ENCODE measurements around the gene WDFY4. TPM values are rescaled to one million over a fixed set of nuclear protein-coding genes. Genes with fewer than 3 reads are reported as not detected.

WDFY4 gene
- total and polyA plus RNA-seq, 2 of the 13 experiments (the other 11 are each of a cell fraction or from before 2014, with no cell fraction given): not detected

- Histone ChIP-seq H2AFZ (ENCODE audit: low read length) (no peak overlapping the region), H3K4me2 (ENCODE audit: low read depth, low read length) (peak overlapping the region; percentile 10; the same call in 1 of the 2 replicates), H3K4me1 (ENCODE audit: insufficient read depth, low read length) (peaks cover 13% of the 10 kb centered on the region), H3K27me3 (ENCODE audit: control insufficient read depth in 1 of 2, insufficient read depth in 2 of 2, low read length in 2 of 2) (no peaks in the 10 kb centered on the region), H3K27ac (ENCODE audit: extremely low read length, insufficient read depth, low read length) (no peak overlapping the region), H3K4me3 (replicated peaks in 1 of 3; ENCODE audit: insufficient read depth in 1 of 3, low read depth in 2 of 3, low read length in 3 of 3) (no peak overlapping the region), H4K20me1 (ENCODE audit: insufficient read depth, low read length) (no peaks in the 10 kb centered on the region), H3K9me3 (ENCODE audit: low read length) (no peaks in the 10 kb centered on the region), H3K9ac (ENCODE audit: insufficient read depth, low read depth, low read length) (no peak overlapping the region), H3K79me2 (ENCODE audit: insufficient read depth, low read length) (no peaks in the 10 kb centered on the region), H3K36me3 (replicated peaks in 1 of 2; ENCODE audit: control insufficient read depth in 1 of 2, insufficient read depth in 2 of 2, low read length in 2 of 2) (no peaks in the 10 kb centered on the region)
- WGBS (ENCODE audit: low lambda C conversion rate): 13% methylated on average over 3 of the region's 7 CpGs
- ATAC-seq: peak; percentile 86
- no TSS peak for BruUV-seq (replicated peaks)
- no peak for DNase-seq (ENCODE audit: low spot score)
- intact Hi-C loops (cut with micrococcal nuclease; ENCODE audit: unreplicated experiment) (no loop called here), in situ Hi-C loops (cut with HindIII; ENCODE audit: extremely low pct_ligation_motif_present, low pct_unique_long_range_greater_than_20kb) (no loop called here)
- ChIA-PET CTCF (ENCODE audit: low intra/inter-chr PET ratio, low total read pairs) (no interaction called here), POLR2A (no interaction called here)
- TF ChIP-seq, protein P1, sequence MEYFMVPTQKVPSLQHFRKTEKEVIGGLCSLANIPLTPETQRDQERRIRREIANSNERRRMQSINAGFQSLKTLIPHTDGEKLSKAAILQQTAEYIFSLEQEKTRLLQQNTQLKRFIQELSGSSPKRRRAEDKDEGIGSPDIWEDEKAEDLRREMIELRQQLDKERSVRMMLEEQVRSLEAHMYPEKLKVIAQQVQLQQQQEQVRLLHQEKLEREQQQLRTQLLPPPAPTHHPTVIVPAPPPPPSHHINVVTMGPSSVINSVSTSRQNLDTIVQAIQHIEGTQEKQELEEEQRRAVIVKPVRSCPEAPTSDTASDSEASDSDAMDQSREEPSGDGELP (IDR thresholded peaks at IDR 0.05; ENCODE audit: borderline replicate concordance, low read depth): peak; percentile 58; the same call in 1 of the 2 replicates
- TF ChIP-seq ZNF12 (CRISPR knock-in tag; IDR thresholded peaks at IDR 0.05) (no peak), HNF4A (CRISPR knock-in tag; IDR thresholded peaks at IDR 0.05) (peak; percentile 41; the same call in 1 of the 2 replicates), HCFC1 (IDR thresholded peaks at IDR 0.05; ENCODE audit: low read depth, low read length) (no peak), SNAPC2 (CRISPR knock-in tag; IDR thresholded peaks at IDR 0.05) (no peak), ZBTB34 (CRISPR knock-in tag; IDR thresholded peaks at IDR 0.05) (no peak), ZSCAN20 (CRISPR knock-in tag; IDR thresholded peaks at IDR 0.05; ENCODE audit: borderline replicate concordance) (no peak), NR2F1 (CRISPR knock-in tag; IDR thresholded peaks at IDR 0.05) (peak; percentile 20 to 47; a peak in 1 of 4 replicates), ZNF274 (CRISPR knock-in tag; IDR thresholded peaks at IDR 0.05) (no peak), ZKSCAN8 (CRISPR knock-in tag; IDR thresholded peaks at IDR 0.05; ENCODE audit: borderline replicate concordance) (no peak), ZNF281 (CRISPR knock-in tag; IDR thresholded peaks at IDR 0.05; ENCODE audit: borderline replicate concordance) (peak; percentile 40; the same call in 1 of the 2 replicates), ZNF704 (CRISPR knock-in tag; IDR thresholded peaks at IDR 0.05; ENCODE audit: borderline replicate concordance) (no peak), NR2F6 (IDR thresholded peaks at IDR 0.05) (peak; percentile 36), NR2F6 (CRISPR knock-in tag; IDR thresholded peaks at IDR 0.05) (peak; percentile 35; the same call in 1 of the 2 replicates)
- no peak for FAIRE-seq
Measured at GRCh38 chr10:49025347-49025983, 340.8 kb downstream of the WDFY4 start.

Data from HepG2 (cell line).